Neuronal stem cell (in vitro differentiated cells): ENCODE data around the gene CR1L.
"Not testable (repeated sequence)": the region's sequence is repeated elsewhere in the genome, so short reads cannot be mapped to it uniquely, and the experiment has no call there.

Experiments used
- DNase-seq: peaks from one replicate; pipeline ENCODE4 v3.0.0-alpha.2; 2013; ENCODE audit warnings: low spot score
- H2AFZ ChIP-seq: one replicate; pipeline ENCODE4 v1.6.1; 2013; ENCODE audit warnings: mild to moderate bottlenecking, low read length, inconsistent platforms
- H2AK5ac ChIP-seq: 2 replicates; pipeline ENCODE4 v1.6.1; 2013; ENCODE audit warnings: low read depth, mild to moderate bottlenecking, inconsistent platforms, low read length, moderate library complexity, mixed read lengths
- H2BK120ac ChIP-seq: 2 replicates; pipeline ENCODE4 v1.6.1; 2013; ENCODE audit warnings: low read depth, mild to moderate bottlenecking, inconsistent platforms, low read length, moderate library complexity, mixed read lengths
- H2BK12ac ChIP-seq: one replicate; pipeline ENCODE4 v1.6.1; 2013; ENCODE audit warnings: low read length, inconsistent platforms
- H2BK15ac ChIP-seq: 2 replicates; pipeline ENCODE4 v1.6.1; 2013; ENCODE audit warnings: mild to moderate bottlenecking, low read length, inconsistent platforms, mixed read lengths
- H2BK5ac ChIP-seq: one replicate; pipeline ENCODE4 v1.6.1; 2013; ENCODE audit warnings: inconsistent platforms, mild to moderate bottlenecking, low read length, moderate library complexity
- H3K14ac ChIP-seq: one replicate; pipeline ENCODE4 v1.6.1; 2013; ENCODE audit warnings: low read length, inconsistent platforms
- H3K18ac ChIP-seq: 2 replicates; pipeline ENCODE4 v1.6.1; 2013; ENCODE audit warnings: low read length, inconsistent platforms
- H3K23ac ChIP-seq: 2 replicates; pipeline ENCODE4 v1.6.1; 2013; ENCODE audit warnings: low read depth, mild to moderate bottlenecking, mixed read lengths, low read length, inconsistent platforms; ENCODE audit not compliant: poor library complexity
- H3K27ac ChIP-seq: replicated peaks from 3 replicates; pipeline ENCODE4 v1.5.1; 2013; ENCODE audit warnings: low read length, inconsistent platforms
- H3K27me3 ChIP-seq, 3 experiments: 2 replicates each; pipeline ENCODE4 v1.6.1; 2013; ENCODE audit warnings: low read length in 3 of 3, mild to moderate bottlenecking in 2 of 3, inconsistent platforms in 1 of 3, low read depth in 1 of 3, mixed read lengths in 1 of 3, moderate library complexity in 1 of 3; ENCODE audit not compliant: control insufficient read depth in 3 of 3, insufficient read depth in 3 of 3
- H3K36me3 ChIP-seq, 2 donors: replicated peaks in 1 of 2; 2 replicates each; pipeline ENCODE4 v1.6.1; 2013; ENCODE audit warnings: low read length in 2 of 2; ENCODE audit not compliant: control insufficient read depth in 2 of 2, insufficient read depth in 2 of 2
- H3K4ac ChIP-seq: 2 replicates; pipeline ENCODE4 v1.6.1; 2013; ENCODE audit warnings: inconsistent platforms, mild to moderate bottlenecking, low read length, moderate library complexity
- H3K4me1 ChIP-seq, 2 donors: 1 replicate in 1 of 2; 2 replicates in 1 of 2; pipeline ENCODE4 v1.6.1; 2013; ENCODE audit warnings: low read length in 2 of 2, low read depth in 1 of 2; ENCODE audit not compliant: control insufficient read depth in 2 of 2, insufficient read depth in 1 of 2
- H3K4me2 ChIP-seq: one replicate; pipeline ENCODE4 v1.6.1; 2013; ENCODE audit warnings: mild to moderate bottlenecking, low read length, inconsistent platforms; ENCODE audit not compliant: insufficient read depth, poor library complexity, severe bottlenecking
- H3K4me3 ChIP-seq, 2 donors: 2 replicates each; pipeline ENCODE4 v1.5.1; 2013; ENCODE audit warnings: low read length in 2 of 2, mild to moderate bottlenecking in 2 of 2, inconsistent platforms in 1 of 2, moderate library complexity in 1 of 2
- H3K79me1 ChIP-seq: one replicate; pipeline ENCODE4 v1.6.1; 2013; ENCODE audit warnings: low read depth, mild to moderate bottlenecking, inconsistent platforms, low read length, moderate library complexity
- H3K9ac ChIP-seq: one replicate; pipeline ENCODE4 v1.6.1; 2013; ENCODE audit warnings: mild to moderate bottlenecking, low read depth, low read length, inconsistent platforms; ENCODE audit not compliant: poor library complexity
- H3K9me3 ChIP-seq, 2 donors: replicated peaks in 1 of 2; 2 replicates each; pipeline versions ENCODE3 to v1.6.1; 2013; ENCODE audit warnings: low read length in 2 of 2, mild to moderate bottlenecking in 2 of 2, inconsistent platforms in 1 of 2, low read depth in 1 of 2, mixed read lengths in 1 of 2, moderate library complexity in 1 of 2; ENCODE audit not compliant: control insufficient read depth in 2 of 2, insufficient read depth in 1 of 2
- H4K8ac ChIP-seq: one replicate; pipeline ENCODE4 v1.6.1; 2013; ENCODE audit warnings: low read depth, mild to moderate bottlenecking, inconsistent platforms, low read length, moderate library complexity
- H4K91ac ChIP-seq: one replicate; pipeline ENCODE4 v1.6.1; 2013; ENCODE audit warnings: low read length, low read depth, mild to moderate bottlenecking, inconsistent platforms; ENCODE audit not compliant: poor library complexity
- WGBS, 2 donors: extraction: QIAGEN DNeasy Blood & Tissue Kit; methylation state at CpG; one replicate each; pipeline ENCODE4 v1.1.7; 2013; ENCODE audit warnings: missing lambda C conversion rate in 2 of 2, mixed read lengths in 1 of 2; ENCODE audit not compliant: insufficient read length in 2 of 2, insufficient replicate concordance in 1 of 2; ENCODE audit errors: extremely low coverage in 2 of 2; 5-methylcytosine and 5-hydroxymethylcytosine counted together

CR1L gene

GRCh38 chr1:207703712-207704111 is 58.8 kb downstream of the CR1L start:
- Histone ChIP-seq H3K27ac (no peak overlapping the region), H3K18ac (no peak overlapping the region), H2AK5ac (no peak overlapping the region), H4K8ac (no peak overlapping the region), H3K14ac (no peak overlapping the region), H2BK5ac (no peak overlapping the region), H2AFZ (no peak overlapping the region), H3K9me3 (no peaks in the 10 kb centered on the region), H3K79me1 (no peaks in the 10 kb centered on the region), H3K4me1 (no peaks in the 10 kb centered on the region), H3K9ac (no peak overlapping the region), H2BK12ac (no peak overlapping the region), H4K91ac (no peak overlapping the region), H3K36me3 (no peaks in the 10 kb centered on the region), H3K4me2 (no peak overlapping the region), H3K27me3 (peaks cover 0 to 7% (median 0%) of the 10 kb centered on the region in 3 experiments), H2BK120ac (no peak overlapping the region), H3K4ac (no peak overlapping the region), H3K4me3 (no peak overlapping the region), H3K23ac (no peak overlapping the region), H2BK15ac (no peak overlapping the region)
- no peak for DNase-seq
- WGBS, 2 donors: no CpG with 5 or more reads among the region's 5 CpGs

- H2BK15ac ChIP-seq, H2AFZ ChIP-seq, H3K9ac ChIP-seq, H3K4me2 ChIP-seq, H2AK5ac ChIP-seq, H3K36me3 ChIP-seq, H4K8ac ChIP-seq, H3K27ac ChIP-seq, H2BK12ac ChIP-seq, H3K23ac ChIP-seq, H3K14ac ChIP-seq, H3K4ac ChIP-seq, H3K4me1 ChIP-seq, DNase-seq, H4K91ac ChIP-seq, H3K4me3 ChIP-seq, H3K18ac ChIP-seq, H3K27me3 ChIP-seq, H2BK120ac ChIP-seq, H3K9me3 ChIP-seq, H3K79me1 ChIP-seq, H2BK5ac ChIP-seq: not testable (repeated sequence)
- WGBS, 2 donors: no CpG with 5 or more reads among the region's 3 CpGs
These were observed 63.1 kb downstream of the CR1L start for GRCh38 chr1:207708004-207708403.

DNA sequence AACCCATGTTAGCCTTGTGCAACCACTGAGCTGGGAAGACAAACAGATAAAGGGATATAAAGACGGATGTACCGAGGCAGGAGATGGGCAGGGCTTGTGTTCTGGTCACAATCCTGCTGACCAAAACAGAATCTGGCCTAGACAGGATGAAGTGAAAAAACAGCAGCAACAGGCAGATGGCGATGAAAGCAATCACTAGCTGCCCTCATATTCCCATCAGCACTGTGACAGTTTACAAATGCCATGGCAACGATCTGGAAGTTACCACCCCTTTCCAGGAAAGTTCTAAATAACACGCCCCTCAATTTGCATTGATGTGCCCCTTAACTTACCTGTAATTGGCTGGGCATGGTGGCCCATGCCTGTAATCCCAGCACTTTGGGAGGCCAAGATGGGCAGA is 66.4 kb downstream of the CR1L start:
- no peak overlapping the region for H3K4ac ChIP-seq
- H3K4me2 ChIP-seq: no peak overlapping the region
- no peaks in the 10 kb centered on the region for H3K36me3 ChIP-seq
- H3K4me3 ChIP-seq: no peak overlapping the region
- no peaks in the 10 kb centered on the region for H3K4me1 ChIP-seq
- H3K27ac ChIP-seq: no peak overlapping the region
- no peak overlapping the region for H2BK5ac ChIP-seq
- H3K23ac ChIP-seq: no peak overlapping the region
- H3K9me3 ChIP-seq: no peaks in the 10 kb centered on the region
- no peak overlapping the region for H3K18ac ChIP-seq
- no peaks in the 10 kb centered on the region for H3K79me1 ChIP-seq
- H4K91ac ChIP-seq: no peak overlapping the region
- no peak overlapping the region for H2AK5ac ChIP-seq
- H3K14ac ChIP-seq: no peak overlapping the region
- no peak overlapping the region for H4K8ac ChIP-seq
- no peak overlapping the region for H2BK12ac ChIP-seq
- no peak overlapping the region for H2BK120ac ChIP-seq
- no peak overlapping the region for H2BK15ac ChIP-seq
- H3K27me3 ChIP-seq: no peaks in the 10 kb centered on the region
- peak overlapping the region; percentile 39 for H2AFZ ChIP-seq
- no peak overlapping the region for H3K9ac ChIP-seq
- WGBS, 2 donors: no CpG with 5 or more reads among the region's 5 CpGs
- no peak for DNase-seq

DNA sequence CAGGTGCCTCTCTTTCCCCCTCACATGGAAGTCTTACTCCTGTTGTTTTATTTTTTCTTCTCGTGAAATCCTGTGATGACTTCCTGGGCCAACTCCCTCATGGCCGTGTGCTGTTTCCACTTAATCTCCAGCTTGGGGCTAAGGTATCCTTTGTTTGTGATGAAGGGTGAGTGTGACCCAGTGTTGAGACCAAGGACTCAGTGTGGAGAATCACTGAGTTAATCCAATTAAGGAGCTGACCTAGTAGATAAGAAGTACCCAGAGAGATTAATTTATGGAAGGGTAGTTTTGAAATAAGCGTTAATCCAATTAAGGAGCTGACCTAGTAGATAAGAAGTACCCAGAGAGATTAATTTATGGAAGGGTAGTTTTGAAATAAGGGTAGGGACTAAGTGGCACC is 67.8 kb downstream of the CR1L start:
- H3K27ac ChIP-seq, H4K8ac ChIP-seq, H2BK12ac ChIP-seq, H3K9ac ChIP-seq, H3K18ac ChIP-seq, H3K27me3 ChIP-seq, H3K4ac ChIP-seq, H3K4me2 ChIP-seq, H2BK120ac ChIP-seq, H3K79me1 ChIP-seq, H3K4me3 ChIP-seq, H2BK5ac ChIP-seq, H3K9me3 ChIP-seq, H3K4me1 ChIP-seq, DNase-seq, H2AK5ac ChIP-seq, H3K14ac ChIP-seq, H3K23ac ChIP-seq, H4K91ac ChIP-seq, H3K36me3 ChIP-seq, H2BK15ac ChIP-seq, H2AFZ ChIP-seq: not testable (repeated sequence)
- WGBS, 2 donors: no CpG with 5 or more reads among the region's 3 CpGs
